ENCODE results near the gene IGSF3.

- TF ChIP-seq CTCF (conservative IDR thresholded peaks at IDR 0.05) (no peak), ZFX (IDR thresholded peaks at IDR 0.05) (no peak)
Measured at GRCh38 chr1:116678732-116679090, 11.2 kb upstream of the IGSF3 start.

Data from C4-2B (cell line).